HG03159 (cell line): ENCODE results near the gene MYBPC3.
"Not testable (repeated sequence)": the region's sequence is repeated elsewhere in the genome, so short reads cannot be mapped to it uniquely, and the experiment has no call there.

Experiments
- ATAC-seq: cut with Tn5 transposase; IDR thresholded peaks from one replicate; pipeline ENCODE4 v1.9.1; 2021; ENCODE audit warnings: mild to moderate bottlenecking, moderate library complexity; ENCODE audit not compliant: unreplicated experiment

The MYBPC3 gene

DNA sequence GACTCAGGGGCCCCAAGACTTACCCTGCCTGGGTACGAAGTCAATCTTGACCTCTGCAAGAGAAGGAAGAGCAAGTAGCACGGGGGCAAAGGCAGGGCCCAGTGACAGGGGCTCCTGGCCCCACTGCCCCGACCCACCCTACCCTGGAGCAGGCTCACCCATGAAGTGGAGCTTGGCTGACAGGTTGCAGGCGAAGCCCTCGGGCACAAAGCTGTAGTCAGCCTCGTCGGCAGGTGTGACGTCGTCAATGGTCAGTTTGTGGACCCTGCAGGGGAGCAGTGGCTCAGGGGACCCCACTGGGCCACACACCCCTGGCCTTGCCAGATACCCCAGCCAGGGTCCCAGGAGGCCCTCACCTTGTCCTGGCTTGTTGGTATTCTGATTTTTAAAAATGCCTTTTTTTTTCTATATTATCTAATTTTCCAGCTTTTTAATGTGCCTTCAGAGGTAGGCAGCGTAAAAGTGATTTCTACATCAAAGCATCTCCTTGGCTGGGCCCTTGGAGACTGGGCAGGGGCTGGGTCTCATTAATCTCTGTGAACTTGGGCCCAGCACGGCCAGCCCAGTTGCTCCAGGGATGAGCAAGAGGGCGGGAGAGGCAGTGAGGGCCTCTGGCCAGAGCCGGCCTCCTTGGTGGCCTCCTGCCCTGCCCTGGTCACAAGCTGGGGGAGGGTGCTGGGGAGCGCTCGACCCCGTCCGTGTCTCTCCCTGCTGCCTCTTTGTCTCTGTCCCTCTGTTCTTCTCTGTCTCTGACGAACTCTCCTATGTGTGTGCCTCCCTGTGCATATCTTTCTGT lies 11.3 kb downstream of the MYBPC3 start:
- ATAC-seq = no peak

DNA sequence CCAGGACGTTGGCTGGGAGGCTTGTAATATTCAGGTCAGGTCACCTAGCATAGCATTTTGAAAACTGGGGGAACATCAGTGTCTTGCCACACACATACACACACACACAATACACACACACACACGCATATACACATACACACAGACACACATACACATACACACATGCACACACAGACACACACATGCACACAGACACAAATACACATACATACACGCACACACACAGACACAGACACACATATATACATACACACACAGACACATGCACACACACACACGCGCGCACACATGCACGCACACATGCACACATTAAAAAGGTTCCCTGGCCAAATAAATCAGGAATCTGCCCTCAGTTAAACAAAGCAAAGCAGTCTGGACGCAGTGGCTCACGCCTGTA lies 12.5 kb downstream of the MYBPC3 start:
- no peak for ATAC-seq

DNA sequence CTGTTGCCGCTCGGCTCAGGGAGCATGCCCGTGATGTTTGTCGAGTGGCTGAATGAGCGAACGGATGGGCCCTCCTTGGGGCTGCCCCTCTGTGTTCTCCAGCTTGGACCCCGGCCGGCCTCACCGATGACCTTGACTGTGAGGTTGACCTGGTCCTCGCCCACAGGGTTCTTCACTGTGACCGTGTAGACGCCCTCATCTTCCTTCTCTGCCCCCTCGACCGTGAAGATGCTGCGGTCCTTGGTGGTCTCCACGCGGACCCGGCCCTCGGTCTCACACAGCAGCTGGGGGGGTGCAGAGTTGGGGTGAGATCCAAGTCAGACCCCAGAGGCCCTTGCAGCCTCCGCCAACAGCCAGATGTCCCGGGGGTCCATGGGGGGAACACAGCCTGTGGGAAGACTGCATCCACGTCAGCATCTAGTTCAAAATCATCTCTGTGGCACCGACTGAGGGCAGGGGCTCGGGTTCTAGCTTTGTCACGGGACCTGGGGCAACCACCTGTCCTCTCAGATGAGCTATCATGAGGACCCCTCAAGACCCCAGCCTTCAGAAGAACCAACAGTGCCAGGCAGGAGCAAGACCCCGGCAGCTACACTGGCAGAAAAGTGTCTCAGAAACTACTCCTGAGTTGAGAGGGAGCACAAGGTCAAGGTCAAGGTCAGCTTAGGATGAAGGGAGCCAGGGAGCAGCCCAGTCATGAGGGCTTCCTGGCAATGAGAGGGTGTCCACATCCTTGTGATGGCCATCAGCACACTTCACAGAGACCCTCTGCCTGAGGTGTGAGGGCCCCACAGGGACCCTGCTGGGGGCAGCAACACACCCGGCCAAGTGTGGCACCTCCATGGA lies 13.9 kb downstream of the MYBPC3 start:
- no peak for ATAC-seq

DNA sequence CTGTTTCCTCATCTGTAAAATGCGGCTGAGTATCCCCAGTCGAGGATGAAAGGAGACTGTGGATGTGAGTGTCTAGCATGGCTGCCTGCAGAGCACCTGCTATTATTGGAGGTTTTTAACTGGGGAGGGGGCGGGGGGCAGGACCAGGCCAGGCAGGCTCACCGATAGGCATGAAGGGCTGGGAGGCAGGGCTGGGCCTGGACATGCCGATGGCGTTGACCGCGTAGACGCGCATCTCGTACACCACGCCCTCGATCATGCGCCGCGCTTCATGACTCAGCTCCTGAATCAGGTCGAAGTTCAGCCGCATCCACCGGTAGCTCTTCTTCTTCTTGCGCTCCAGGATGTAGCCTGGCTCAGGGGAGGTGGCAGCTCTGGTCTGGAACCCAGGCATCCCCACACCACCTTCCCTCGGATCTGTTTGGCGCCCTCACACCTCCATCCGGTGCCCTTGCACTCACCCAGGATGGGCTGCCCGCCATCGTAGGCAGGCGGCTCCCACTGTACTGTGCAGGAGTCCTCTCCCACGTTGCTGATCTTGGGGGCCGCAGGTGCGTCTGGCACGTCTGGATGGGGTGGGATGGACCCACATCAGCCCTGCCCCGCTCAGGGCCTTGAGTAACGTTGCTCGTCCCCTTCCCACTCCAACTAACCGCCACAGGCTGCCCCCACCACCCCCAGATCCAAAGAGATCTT lies 15.1 kb downstream of the MYBPC3 start:
- no peak for ATAC-seq

DNA sequence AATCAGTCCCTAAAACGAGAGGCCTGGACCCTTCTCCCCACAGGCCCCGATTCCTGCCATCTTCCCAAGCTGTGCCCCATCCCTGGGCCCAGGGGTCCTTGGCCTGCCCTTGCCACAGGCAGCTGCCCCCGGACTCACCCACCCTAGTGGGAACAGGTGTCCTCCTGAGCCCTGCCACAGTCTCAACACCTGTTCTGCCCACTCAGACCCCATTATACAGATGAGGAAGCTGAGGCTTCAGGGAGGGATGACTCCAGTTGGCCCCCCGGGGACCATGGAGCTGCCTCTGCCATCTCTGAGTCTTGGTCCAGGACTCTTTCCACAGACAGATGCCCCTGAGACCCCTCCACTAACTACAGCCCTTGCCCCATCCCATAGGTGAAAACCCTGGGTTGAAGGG lies 15.9 kb downstream of the MYBPC3 start:
- ATAC-seq = no peak

DNA sequence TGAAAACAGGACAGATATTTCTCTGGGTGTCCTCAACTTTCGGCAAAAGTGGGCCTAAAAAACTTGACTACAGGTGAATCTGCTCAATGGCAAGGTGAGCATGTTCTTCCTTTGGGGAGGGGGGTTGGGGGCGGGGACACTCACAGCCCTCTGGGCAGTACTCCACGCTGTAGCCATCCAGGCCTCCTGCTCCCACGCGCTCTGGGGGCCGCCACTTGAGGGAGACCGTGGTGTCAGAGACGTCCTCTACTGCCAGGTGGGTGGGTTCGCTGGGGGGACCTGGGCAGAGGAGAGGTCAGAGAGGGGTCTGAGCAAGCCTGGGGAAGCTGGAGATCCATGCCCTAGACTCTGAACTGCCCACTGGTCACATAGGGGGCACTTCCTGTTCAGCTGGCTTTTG lies 16.8 kb downstream of the MYBPC3 start:
- ATAC-seq = no peak

DNA sequence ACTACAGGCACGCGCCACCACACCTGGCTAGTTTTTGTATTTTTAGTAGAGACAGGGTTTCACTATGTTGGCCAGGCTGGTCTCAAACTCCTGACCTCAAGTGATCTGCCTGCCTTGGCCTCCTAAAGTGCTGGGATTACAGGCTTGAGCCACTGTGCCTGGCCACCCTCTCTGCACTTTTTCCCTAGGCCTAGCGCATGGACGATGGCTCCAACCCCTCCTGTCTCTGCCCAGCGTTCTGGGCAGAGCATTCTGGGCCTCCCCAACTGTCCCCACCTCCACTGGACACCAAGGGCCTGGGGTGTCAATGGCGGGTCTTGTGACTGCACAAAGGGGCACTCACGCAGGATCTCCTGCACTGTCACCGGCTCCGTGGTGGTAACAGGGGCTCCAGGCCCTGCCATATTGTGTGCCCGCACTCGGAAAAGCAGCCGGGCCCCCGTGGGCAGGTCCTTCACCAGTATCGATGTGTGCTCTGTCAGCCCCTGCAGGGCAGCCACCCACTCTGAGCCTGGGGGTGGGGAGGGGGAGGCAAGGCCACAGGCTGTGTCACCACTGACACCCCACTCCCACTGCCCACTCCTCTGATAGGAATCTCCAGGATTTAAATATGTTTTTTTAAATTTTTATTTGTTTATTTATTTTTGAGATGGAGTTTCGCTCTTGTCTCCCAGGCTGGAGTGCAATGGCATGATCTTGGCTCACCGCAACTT lies 17.6 kb downstream of the MYBPC3 start:
- ATAC-seq = not testable (repeated sequence)

DNA sequence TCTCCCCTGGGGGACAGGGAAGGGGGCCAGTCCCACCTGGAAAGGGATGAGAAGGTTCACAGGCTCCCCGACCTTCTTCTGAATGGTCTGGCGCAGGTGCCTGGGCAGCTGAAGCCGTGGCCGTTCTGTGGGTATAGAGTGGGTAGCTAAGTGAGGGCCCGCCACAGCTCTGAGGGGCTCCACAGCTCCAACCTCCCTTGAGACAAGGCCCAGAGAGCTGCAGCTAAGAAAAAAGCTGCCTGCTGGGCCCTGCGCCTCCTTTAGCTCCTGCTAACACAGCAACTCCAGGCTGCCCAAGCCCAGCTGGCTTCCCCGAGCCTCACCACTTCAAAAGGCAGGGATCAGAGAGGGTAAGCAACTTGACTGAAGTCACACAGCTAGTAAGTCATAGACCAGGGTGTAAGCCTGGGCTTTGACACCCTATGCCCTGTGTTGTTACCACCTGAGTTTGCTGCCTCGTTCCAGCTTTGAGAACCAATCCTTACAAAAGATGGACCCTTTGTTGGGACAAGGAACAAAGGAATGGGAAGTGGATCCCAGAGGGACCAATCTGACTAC lies 18.5 kb downstream of the MYBPC3 start:
- no peak for ATAC-seq

DNA sequence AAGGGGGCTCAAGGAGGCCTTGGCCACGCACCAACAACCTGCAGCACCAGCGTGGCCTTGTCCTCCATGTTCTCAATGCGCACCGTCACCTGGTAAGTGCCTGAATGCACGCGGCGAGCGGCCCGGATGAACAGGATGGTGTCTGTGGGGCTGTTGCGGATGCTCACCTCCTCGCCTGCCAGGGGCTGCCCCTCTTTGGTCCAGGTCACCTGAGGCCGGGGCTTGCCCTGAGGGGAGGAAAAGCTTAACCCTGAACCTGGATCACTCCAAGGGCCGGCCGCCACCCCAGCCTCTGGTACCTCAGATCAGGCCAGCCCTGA lies 19.0 kb downstream of the MYBPC3 start:
- ATAC-seq = no peak

DNA sequence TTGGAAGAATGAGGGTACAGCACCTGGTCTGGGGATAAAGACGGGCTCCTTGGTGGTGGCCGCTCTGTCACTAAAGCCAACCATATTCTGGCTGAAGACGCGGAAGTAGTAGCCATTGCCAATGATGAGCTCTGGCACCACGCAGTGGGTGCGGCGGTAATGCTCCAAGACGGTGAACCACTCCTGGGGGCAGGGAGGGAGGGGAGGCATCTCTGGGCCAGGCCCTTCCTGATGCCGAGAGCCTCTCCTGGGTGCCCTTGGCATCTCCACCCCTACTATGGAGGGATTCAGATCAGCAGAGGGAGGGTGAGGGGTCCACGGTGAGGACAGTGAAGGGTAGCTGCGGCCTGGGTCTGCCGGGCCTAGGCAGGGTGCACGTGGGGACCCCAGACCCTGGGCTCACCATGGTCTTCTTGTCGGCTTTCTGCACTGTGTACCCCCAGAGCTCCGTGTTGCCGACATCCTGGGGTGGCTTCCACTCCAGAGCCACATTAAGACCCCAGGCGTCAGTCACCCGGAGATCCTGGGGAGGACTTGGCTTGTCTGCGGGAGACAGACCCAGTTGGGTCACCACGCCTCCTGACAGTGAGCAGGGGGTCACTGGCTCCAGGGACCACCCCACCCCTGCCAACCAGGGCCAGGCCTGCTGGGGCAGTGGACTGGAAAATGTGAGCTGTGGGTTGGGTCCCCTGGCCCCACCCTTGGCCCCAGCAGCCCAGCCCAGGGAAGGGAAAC lies 19.5 kb downstream of the MYBPC3 start:
- no peak for ATAC-seq

DNA sequence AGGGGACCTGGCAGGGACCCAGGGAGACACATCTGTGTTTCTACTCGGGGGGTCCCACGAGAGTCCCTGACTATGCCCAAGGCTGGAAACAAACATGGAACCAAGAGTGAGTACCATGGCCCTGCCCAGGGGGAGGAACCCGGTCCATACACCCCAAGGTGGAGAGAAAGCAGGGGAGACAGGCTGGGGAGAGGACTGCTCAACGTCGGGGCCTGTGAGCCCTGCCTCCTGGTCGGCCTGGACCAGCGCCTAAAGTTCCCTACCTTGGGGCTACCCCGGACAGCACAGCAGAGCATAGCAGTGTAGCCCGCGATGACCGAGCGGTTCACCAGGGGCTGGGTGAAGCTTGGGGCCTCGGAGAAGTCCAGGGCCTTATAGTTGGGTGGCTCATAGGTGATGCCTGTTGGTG lies 20.2 kb downstream of the MYBPC3 start:
- no peak for ATAC-seq

DNA sequence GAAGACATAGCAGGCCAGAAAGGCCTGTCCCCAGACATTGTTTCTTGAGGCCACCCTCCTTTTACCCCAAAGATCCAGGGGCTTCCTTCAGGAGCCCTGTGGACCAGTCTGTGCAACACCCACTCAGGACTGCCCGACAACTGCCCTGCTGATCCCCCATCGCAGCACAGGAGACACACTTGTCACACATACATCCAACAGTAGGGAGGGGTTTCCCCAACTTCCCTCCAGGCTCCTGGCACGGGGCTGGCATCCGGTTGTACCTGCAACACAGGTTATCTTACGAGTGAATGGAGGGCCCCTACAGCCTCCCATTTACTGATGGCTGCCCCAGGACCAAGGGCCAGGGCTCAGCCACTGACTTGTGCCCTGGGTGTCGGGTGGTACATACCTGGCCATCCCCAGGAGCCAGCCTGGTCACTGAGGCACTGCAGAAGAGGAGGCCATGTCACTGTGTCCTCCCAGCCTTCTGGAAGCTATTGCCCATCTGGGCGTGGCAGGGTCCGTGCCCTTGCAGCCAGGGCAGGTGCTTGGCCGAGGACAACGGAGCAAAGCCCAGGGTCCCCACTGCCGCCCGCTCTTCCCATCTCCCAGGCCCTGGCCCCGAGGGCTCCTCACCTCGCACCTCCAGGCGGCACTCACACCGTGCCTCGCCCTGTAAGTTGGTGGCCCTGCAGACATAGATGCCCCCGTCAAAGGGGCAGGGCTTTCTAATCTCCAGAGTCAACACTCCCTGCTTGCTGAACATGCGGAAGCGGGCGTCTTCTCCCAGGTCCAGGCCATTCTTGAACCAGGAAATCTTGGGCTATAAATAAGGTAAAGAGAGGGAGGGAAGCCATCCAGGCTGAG lies 20.8 kb downstream of the MYBPC3 start:
- ATAC-seq = no peak

DNA sequence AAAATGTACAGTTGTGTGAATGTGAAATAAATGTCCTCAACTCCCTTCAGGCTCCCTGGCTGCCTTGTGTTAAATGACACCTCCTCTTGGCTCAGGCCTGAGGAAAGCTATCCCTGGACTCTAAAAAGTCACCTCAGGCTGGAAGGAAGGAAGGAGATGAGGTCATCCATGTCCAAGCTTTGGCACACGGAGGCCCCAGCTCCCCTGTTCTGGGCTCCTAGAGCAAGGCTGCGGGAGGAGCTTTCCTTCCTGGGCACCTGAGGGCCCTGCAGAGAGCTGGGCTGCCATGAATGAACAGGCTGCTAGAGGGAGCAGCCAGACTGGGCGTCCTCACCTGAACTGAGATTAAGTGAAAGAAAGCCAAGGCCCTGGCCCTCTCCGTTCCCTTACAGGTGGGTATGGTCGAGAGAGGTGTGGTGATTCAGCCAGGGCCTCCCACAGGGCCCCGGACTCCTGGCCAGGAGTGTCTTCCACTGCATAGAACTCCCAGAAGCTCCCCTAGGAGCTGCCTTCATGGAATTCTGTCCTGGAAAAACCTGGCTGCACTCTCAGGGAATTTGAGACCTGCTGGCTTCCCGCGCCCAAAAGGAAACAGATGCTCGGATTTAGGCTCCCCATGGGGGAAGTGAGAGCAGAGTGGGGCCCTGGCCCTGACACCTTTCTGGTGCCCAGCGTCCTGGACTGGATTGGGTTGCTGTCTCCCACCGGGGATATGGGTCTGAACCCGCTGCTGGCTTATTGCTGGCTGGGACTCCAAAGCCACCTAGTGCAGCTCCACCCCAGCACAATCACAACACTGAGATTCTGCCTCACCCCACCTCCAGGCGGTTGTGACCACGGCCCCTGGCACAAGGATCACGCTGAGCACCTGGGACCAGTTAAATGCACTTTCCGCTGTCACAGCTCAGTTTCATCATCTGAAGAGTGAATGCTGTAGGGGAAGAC lies 22.2 kb downstream of the MYBPC3 start:
- ATAC-seq = no peak

DNA sequence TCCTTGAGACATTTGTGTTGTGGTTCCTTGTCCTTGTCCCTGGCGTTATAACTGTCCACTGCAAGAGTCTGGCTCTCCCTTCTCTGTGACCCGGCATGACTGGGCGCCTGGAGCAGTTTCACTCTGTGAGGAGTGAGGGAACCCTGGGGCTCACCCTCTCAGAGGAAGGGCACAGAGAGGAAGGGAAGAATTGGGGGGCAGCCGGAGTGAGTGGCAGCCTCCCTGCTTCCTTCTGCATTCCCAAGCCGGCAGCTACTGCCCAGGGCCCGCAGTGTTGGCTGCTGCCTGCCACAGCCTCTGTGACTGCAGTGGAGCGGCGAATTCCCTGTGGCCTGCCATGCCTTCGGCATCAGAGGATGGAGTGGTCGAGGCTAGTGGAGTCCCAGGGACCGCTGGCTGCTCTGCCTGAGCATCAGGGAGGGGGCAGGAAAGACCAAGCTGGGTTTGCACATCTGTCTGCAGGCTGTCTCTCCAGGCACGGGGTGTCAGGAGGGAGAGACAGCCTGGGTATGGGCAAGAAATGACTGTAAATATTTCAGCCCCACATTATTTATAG lies 23.0 kb downstream of the MYBPC3 start:
- no peak for ATAC-seq

DNA sequence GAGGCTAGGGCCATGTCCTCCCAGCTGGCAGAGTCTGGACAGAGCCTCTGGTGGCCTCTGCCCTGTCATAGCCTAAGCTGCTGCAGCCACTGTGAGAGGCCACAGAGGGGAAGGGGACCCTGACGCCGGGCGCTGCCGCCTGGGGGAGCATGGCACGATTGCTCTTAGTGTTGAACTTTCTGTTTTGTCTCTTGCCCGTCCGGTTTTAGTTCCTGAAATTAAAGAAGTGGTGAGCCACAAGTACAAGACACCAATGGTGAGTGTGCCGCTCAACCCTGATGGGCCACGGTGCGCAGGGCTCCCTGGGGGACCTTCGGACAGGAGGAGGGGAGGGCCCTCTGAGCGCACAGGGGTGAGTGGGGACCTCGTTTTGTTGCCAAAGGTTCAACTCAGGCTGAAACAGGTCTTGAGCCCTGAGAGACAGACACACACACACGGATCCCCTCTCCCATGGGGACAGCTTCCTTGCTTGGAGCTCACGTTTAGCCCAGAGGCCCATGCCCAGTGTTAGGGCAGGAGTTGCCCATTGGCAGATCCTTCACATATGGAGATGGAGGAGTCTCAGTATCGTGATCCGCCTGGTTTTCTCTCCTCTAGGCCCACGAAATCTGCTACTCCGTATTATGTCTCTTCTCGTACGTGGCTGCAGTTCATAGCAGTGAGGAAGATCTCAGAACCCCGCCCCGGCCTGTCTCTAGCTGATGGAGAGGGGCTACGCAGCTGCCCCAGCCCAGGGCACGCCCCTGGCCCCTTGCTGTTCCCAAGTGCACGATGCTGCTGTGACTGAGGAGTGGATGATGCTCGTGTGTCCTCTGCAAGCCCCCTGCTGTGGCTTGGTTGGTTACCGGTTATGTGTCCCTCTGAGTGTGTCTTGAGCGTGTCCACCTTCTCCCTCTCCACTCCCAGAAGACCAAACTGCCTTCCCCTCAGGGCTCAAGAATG lies 23.8 kb downstream of the MYBPC3 start:
- peak; percentile 55 for ATAC-seq

DNA sequence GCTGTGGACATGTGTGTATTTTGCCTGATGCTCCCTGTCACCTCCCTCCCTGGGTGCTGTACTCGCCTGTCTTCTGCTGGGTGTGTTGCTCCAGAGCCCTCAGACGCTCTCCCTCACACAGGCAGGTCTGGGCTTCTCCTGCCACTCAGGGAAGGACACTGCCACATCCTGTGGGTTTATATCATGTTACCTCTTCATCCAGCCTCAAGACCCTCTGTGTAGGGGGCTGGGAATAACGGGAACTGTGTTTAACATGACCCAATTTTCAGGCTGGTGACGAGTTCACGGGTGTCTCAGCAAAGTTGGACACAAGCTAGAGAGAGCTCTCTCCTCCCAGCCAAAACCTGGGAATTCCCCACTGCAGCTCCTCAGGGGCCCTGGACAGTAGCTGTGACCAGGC lies 24.6 kb downstream of the MYBPC3 start:
- no peak for ATAC-seq

DNA sequence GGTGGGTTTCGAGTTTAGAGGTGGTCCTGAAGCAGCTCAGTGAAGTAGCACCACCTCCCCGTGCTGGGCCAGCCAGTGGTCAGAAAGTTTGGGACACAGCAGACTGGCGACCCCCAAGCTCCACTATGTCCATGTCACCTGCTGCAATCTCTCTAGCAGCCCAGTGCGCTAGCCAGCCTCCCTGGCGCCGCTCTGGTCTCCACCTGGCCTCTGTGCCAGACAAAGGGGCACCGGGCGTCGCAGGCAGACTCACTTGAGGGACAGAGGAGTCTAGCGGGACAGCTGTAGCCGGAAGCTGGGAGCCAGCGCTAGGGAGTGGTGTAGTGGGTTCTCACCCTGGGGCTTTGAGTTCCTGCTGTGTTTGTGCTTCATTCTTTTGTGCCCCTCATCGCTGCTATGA lies 25.5 kb downstream of the MYBPC3 start:
- no peak for ATAC-seq
